ENCODE data around the gene DQX1.

The DQX1 gene

GRCh38 chr2:74530239-74531187 lies 4.5 kb upstream of the DQX1 start:
- DNase-seq (ENCODE audit: low spot score) = no peak

DNA sequence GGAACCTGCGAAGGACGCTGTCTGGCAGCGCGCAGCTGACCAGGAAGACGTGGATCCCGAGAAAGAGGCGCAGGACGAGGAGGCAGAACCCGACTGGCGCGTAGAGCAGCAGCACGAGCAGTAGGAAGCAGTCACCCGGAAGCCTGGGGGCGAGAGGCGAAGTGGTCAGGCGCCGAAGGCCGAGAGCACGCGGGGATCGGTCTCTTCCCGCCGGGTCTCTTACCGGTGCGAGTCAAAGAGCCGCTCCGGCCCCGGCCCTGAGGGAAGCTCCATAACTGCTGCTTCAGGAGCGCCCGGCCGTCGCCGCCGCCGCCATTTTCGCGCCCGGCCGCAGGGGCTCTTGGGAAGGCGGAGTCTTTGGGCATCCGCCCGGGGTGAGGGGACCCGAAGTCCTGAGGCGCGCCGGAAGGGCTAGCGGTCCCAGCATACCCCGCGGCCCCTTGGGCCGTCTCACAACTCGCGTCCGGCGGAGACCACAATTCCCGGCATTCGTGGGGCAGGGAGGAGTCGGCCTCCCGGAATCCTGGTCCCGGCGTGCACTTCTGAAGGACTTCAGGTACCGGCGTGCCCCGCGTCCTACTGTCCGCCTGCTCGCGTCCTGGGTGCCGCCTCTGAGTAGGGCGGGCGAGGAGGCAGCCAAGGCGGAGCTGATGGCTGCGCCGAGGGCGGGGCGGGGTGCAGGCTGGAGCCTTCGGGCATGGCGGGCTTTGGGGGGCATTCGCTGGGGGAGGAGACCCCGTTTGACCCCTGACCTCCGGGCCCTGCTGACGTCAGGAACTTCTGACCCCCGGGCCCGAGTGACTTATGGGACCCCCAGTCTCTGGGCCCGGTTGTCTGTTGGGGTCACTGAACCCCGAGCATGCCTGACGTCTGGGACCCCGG lies 3.6 kb upstream of the DQX1 start, which contains the start of the genes AUP1 and HTRA2:
AUP1 (minus strand) TSS at position 350 of the 882 bp plus-strand sequence; CDS start at position 273, 77 bp downstream.
HTRA2 (plus strand) TSS at position 577 of the 882 bp plus-strand sequence; CDS start at position 651, 74 bp downstream.
- DNase-seq (ENCODE audit: low spot score) = peak; percentile 98

- DNase-seq (ENCODE audit: low spot score) = no peak
Observed at GRCh38 chr2:74528600-74529356, 2.7 kb upstream of the DQX1 start.

DNA sequence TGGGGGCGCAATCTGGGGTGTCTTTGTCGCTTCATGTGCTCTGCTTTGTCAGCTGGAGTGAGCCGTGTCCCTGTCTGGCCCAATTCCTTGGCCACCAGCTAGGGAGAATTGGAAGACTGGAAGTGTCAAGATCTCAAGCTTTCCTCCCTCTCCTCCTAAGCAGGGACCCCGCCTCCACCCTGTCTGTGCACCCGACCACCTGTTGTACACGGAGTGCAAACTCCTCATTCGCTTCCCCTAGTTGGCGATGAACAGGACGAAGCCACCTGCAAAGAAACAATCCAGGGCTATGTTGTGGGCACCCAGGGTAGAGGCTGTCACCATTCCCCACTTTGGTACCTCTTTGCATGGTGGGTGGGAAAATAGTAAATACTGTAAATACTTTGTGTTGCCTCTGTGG lies 1.7 kb upstream of the DQX1 start:
- no peak for DNase-seq (ENCODE audit: low spot score)

DNA sequence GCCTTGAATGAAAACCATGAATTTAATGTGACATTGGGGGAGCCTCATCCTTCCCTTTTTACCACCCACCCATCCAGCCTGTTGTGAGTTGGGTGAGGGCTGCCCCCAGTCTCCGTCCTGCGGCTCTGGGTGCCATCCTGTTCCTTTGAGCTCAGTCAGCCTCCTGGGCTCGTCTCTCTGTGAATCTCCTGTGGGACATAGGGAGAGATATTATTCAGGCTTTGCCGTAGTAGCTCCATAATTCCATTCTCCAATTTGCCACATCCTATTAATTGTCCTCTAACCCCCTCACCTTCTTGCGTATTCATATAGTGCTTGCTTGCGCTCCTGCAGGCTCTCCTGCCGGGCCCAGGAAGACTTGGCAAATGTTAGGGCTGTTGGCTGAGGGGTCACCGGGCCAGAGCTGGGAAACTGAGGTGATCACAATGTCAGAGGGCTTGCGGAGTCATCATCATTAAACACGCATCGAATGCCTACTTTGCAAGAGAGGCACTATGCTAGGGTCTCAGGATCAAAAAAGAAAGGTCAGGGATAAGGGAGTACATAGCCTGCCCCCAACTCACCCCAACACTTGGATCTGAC lies 709 bp upstream of the DQX1 start:
- no peak for DNase-seq (ENCODE audit: low spot score)

GRCh38 chr2:74524955-74525716 lies 895 bp downstream of the DQX1 start:
- DNase-seq (ENCODE audit: low spot score) = no peak

GRCh38 chr2:74524005-74524404 lies 2.0 kb downstream of the DQX1 start:
- no peak for DNase-seq (ENCODE audit: low spot score)

DNA sequence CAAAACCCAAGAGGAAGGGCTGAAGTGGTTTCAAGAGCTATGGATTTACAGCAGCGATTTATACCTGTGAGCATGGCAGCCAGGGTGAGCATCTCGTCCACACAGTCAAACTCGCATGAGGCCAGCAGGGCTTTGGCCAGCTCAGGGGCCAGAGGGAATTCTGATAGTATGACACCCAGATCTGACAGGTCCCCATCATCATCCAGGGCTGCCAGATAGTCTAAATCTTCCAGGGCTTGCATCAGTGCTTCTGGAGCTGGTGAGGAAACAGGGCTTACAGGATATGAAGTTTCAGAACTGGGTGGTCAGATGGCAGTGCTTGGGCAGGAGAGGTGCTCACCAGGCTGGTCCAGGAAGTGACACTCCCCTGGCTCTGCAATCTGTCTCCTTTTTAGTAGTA lies 3.5 kb downstream of the DQX1 start:
- no peak for DNase-seq (ENCODE audit: low spot score)

- no peak for DNase-seq (ENCODE audit: low spot score)
Observed at GRCh38 chr2:74516650-74517049, 9.4 kb downstream of the DQX1 start.

DNA sequence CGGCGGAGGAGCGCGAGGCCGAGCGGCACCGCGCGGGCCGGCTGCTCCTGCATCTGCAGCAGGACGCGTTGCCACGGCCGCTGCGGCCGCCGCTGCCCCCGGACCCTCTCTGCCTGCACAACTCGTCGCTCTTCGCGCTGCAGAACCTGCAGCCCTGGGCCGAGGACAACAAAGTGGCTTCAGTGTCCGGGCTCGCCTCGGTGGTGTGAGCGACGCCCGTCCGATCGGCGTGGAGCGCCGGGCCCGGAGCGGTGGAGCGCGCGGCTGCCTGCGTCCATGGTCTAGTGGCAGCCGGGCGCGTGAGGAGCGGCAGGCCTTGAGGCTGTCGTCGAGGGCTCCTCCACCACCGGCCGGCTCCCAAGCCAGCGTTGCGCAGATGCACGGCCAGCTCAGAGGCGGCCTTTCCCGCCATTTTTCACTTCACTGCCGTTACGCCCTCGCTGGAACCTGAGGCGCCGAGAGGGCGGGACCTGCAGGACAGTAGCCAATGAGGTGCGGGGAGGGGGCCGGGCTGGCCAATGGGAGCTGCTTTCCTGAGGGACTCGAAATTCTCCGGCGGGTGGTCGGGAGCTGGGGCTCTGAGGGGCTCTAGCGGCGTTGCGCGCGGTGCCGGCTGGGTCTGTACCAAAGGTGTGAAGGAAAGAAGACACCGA lies 9.9 kb downstream of the DQX1 start:
- DNase-seq (ENCODE audit: low spot score) = no peak

- no peak for DNase-seq (ENCODE audit: low spot score)
Observed at GRCh38 chr2:74515271-74515980, 10.6 kb downstream of the DQX1 start.

GRCh38 chr2:74514368-74515270 lies 11.4 kb downstream of the DQX1 start, which contains the start of gene TLX2:
Gene TLX2, plus strand, starts transcription at chr2:74514450. Its CDS starts 357 bp downstream, at chr2:74514807.
- DNase-seq (ENCODE audit: low spot score) = no peak

DNA sequence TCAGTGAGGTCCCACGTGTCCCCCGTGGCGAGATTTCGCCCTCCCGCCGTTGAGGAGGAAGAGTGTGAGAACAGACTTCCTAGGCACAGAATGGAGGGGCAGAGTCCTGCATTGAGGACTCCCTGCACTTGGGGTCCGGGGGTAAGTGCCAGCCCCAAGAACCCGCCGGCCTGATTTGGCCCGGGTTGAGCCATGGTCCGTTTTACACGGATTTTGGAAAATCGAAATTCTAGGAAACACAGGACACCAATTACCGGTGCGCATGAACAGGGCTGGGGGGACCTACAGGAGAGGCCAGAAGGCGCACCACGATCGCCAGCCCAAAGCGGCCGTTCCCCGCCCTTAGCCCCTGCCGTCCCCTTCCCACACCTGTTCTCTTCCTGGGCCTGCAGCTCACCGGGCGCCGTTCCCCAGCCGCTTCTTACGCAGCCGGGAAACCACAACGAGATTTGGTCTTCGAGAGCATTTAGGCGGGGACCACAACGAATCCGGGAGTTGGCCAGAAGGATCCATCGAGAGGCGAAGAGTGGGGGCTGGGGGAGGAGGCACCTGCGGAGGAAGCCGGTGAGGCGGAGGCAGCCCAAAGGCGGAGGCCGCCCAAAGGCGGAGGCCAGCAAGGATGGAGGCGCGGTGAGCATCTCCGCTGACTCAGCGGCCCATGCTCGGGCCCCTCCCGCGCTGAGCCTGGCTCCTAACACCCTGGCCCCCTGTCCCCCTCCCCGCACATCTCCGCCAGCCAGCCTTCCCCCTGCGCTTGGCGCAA lies 12.2 kb downstream of the DQX1 start:
- DNase-seq (ENCODE audit: low spot score) = no peak

GRCh38 chr2:74512744-74513604 lies 13.1 kb downstream of the DQX1 start:
- no peak for DNase-seq (ENCODE audit: low spot score)

DNA sequence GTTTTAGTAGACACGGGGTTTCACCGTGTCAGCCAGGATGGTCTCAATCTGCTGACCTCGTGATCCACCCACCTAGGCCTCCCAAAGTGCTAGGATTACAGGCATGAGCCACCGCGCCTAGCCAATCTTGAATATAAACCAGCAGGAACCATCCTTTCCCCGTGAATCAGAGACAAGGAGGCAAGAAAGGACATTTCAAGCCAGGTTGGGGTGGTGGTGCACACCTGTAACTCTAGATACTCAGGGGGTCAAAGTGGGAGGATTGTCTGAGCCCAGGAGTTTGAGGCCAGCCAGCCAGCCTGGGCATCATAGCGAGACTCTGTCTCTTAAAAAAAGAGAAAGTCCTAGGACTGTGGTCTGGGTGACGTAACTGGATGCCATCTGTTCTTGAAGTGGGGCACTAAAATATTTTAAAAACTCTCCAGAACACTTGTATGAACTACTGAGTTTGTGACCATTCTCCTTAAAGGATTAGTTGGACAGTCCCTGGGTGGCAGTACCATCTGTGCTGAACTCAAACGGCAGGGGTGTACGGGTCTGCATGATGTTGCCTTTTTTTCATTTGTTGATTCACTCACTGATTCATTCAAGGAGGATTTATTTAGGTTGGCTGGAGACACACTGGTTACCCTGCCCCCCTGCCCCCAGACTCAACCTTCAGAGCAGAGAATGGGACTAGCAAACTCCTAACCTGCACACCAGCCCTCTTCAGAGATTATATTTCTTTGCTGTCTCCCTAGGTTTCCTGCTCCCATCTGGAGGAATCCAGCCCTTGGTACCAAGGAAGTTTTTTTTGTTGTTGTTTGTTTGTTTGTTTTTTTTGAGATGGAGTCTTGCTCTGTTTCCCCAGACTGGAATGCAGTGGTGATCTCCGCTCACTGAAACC lies 14.7 kb downstream of the DQX1 start:
- DNase-seq (ENCODE audit: low spot score) = no peak

- DNase-seq (ENCODE audit: low spot score) = no peak
Observed at GRCh38 chr2:74510272-74510671, 15.8 kb downstream of the DQX1 start.
